Esophagus (tissue), 2 donors: ENCODE data around the gene MSI2. TPM values are rescaled to one million over a fixed set of nuclear protein-coding genes. Genes with fewer than 3 reads are reported as not detected.

Experiments used
- H3K27ac ChIP-seq, 2 donors: one replicate each; pipeline ENCODE4 v1.5.1; 2013; ENCODE audit warnings: low read depth in 2 of 2, mild to moderate bottlenecking in 2 of 2, inconsistent platforms in 1 of 2, low read length in 1 of 2, moderate library complexity in 1 of 2
- H3K27me3 ChIP-seq, 2 donors: one replicate each; pipeline ENCODE4 v1.6.1; 2013; ENCODE audit warnings: low read length in 2 of 2, control low read depth in 1 of 2, mild to moderate bottlenecking in 1 of 2; ENCODE audit not compliant: insufficient read depth in 2 of 2, control insufficient read depth in 1 of 2
- H3K36me3 ChIP-seq, 2 donors: one replicate each; pipeline ENCODE4 v1.6.1; 2013; ENCODE audit warnings: low read length in 1 of 2; ENCODE audit not compliant: control insufficient read depth in 2 of 2, insufficient read depth in 2 of 2
- H3K4me1 ChIP-seq, 2 donors: one replicate each; pipeline ENCODE4 v1.6.1; 2013; ENCODE audit warnings: low read length in 1 of 2; ENCODE audit not compliant: control insufficient read depth in 2 of 2, insufficient read depth in 2 of 2
- H3K4me3 ChIP-seq, 2 donors: one replicate each; pipeline ENCODE4 v1.5.1; 2013; ENCODE audit warnings: low read length in 2 of 2, mild to moderate bottlenecking in 2 of 2, low read depth in 1 of 2, moderate library complexity in 1 of 2
- H3K9me3 ChIP-seq, 2 donors: one replicate each; pipeline ENCODE4 v1.6.1; 2013; ENCODE audit warnings: mild to moderate bottlenecking in 2 of 2, low read depth in 1 of 2, low read length in 1 of 2, moderate library complexity in 1 of 2; ENCODE audit not compliant: control insufficient read depth in 2 of 2, insufficient read depth in 1 of 2
- WGBS, 2 donors: extraction: QIAGEN DNeasy Blood & Tissue Kit; methylation state at CpG; one replicate each; pipeline ENCODE4 v1.1.7; 2013; 5-methylcytosine and 5-hydroxymethylcytosine counted together
- polyA plus RNA-seq, 2 donors: library from polyadenylated mRNA; stranded (reverse); fragments of 200-250 nt; gene quantifications; one replicate each; pipeline ENCODE4 v1.2.3, GENCODE V29; 2013
- donor health status: healthy with polysubstance abuse.
- donor health status: Bipolar disorder and iron deficiency.

MSI2 gene
- polyA plus RNA-seq, 2 donors: 7.8 to 8.2 TPM

DNA sequence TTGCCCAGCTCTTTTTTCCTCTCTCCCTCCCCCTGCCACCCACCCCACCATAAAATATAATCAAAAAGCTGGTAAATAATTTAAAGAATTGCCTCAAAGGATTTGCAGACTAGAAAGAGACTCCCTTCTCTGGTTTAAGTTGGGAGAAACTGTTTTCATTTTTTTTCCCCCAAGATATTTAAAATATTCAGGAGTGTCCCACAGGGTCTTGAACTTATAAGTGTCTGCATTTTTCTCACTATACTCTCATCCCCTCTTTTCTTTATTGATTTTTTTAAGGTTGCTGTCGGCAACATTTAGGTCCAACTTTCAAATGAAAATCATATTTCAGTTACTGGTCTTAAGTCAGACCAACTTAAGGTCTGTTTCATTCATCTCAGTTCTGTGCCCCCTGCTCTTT is 210.2 kb downstream of the MSI2 start:
- Histone ChIP-seq H3K4me3 (no peak overlapping the region), H3K9me3 (no peaks in the 10 kb centered on the region), H3K27ac (no peak overlapping the region), H3K27me3 (no peaks in the 10 kb centered on the region), H3K36me3 (no peaks in the 10 kb centered on the region), H3K4me1 (peaks cover 0 to 3% of the 10 kb centered on the region in 2 donors)
- 97 to 100% methylated on average over 1 of the region's 1 CpG for WGBS, 2 donors

DNA sequence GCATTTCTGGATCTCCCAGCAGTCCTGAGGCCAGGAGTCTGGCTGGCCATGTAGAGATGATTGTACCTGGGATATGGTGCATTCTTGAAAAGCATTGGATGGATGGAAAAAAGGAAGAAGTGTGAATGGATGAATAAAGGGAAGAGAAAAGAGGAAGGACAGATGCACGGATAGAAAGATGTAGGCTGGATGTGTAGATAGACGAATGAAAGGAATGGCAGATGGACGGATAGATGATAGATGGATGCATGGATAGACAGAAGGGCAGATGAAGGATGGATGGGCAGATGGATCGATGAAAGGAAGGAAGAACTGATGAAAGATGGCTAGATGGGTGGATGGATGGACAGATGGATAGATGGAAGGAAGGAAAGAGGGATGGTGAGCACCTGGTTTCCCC is 210.9 kb downstream of the MSI2 start:
- 95 to 97% methylated on average over 4 of the region's 4 CpGs for WGBS, 2 donors
- H3K36me3 ChIP-seq: no peaks in the 10 kb centered on the region
- peaks cover 0 to 3% of the 10 kb centered on the region in 2 donors for H3K4me1 ChIP-seq
- no peak overlapping the region for H3K4me3 ChIP-seq
- H3K9me3 ChIP-seq: no peaks in the 10 kb centered on the region
- no peak overlapping the region for H3K27ac ChIP-seq
- no peaks in the 10 kb centered on the region for H3K27me3 ChIP-seq

DNA sequence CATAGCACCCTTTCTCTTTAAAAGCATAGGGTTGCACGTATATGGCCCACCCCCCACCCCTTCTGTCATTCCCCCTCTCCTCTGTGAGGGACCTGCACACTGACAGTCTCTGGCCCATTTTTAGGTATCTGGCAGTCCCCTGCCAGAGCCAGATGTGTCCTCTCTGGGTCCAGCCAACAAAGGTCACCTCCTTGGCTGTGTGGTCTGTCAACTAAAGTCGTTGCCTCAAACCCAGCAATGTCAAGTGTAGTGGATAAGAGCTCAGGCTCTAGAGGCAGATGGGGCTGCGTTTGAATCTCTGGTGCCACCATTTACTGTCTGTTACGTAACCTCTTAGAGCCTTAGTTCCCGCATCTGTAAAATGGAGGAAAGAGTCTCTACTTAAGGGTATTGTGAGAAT is 211.5 kb downstream of the MSI2 start:
- Histone ChIP-seq H3K9me3 (no peaks in the 10 kb centered on the region), H3K4me3 (no peak overlapping the region), H3K27me3 (no peaks in the 10 kb centered on the region), H3K36me3 (no peaks in the 10 kb centered on the region), H3K4me1 (peaks cover 0 to 3% of the 10 kb centered on the region in 2 donors), H3K27ac (no peak overlapping the region)
- WGBS, 2 donors: 92 to 93% methylated on average over 5 of the region's 5 CpGs

DNA sequence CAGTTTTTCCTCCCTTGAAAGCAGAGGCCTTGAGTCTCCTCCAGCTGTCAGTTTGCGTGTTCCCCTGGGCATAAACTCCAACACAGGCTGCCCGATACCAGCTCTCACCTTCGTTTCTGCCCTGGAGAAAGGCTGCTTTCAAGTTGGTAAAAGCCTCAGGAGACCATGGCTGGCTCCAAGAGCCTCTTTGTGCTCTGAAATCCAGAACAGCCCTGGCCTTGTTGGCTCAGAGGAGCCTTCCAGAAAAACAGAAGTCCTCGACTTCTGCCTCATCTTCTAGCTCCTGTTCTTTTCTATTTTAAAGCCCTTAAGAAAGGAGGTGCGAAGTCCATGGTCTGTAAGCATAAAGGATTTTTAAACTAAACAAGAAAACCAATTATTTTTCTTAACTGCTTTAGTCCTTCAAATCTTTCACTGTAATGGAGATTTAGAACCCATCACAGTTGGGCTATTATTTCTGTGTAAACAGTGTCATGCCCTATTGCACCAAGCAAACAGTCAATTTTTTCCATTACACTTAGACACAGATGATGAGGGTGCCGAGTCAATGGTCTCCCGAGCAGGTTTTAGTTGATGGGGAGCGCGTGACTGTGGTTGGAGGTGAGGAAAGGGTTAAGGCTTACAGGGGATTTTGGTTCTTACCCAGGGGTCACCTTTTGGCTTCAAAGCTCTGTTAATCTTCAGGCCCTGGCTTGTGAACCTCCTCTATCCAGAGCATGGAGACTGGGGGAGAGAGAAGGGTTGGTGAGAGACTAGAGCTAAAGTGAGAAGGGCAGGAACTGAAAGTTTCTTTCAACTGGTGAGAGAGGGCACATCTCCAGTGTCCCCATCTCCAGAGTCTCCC is 212.8 kb downstream of the MSI2 start:
- no peak overlapping the region for H3K4me3 ChIP-seq
- 88 to 91% methylated on average over 9 of the region's 9 CpGs for WGBS, 2 donors
- no peak overlapping the region for H3K27ac ChIP-seq
- H3K36me3 ChIP-seq: no peaks in the 10 kb centered on the region
- peaks cover 2 to 3% of the 10 kb centered on the region in 2 donors for H3K4me1 ChIP-seq
- H3K27me3 ChIP-seq: no peaks in the 10 kb centered on the region
- no peaks in the 10 kb centered on the region for H3K9me3 ChIP-seq

DNA sequence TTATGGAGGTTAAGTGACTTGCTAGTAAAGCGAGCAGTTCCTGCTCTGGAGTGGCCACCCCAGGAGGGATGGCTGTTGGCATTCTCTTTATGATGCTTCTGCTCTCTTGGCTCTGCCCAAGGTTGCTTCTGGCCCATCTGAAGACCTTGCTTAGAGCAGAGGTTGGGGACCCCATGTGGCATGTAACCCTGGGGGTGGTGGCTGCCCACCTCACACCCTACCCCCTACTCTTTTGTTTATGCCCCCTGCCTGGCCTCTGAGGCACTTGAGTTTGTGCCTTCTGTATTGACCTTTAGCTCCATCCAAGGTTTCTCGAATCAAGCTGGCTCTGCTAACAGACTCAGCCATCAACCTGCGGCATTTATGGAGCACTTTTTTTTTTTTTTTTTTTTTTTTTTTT is 214.6 kb downstream of the MSI2 start:
- no peak overlapping the region for H3K4me3 ChIP-seq
- H3K27me3 ChIP-seq: no peaks in the 10 kb centered on the region
- no peaks in the 10 kb centered on the region for H3K9me3 ChIP-seq
- no peaks in the 10 kb centered on the region for H3K36me3 ChIP-seq
- no peak overlapping the region for H3K27ac ChIP-seq
- WGBS, 2 donors: 85 to 97% methylated on average over 3 of the region's 3 CpGs
- peaks cover 2 to 3% of the 10 kb centered on the region in 2 donors for H3K4me1 ChIP-seq

DNA sequence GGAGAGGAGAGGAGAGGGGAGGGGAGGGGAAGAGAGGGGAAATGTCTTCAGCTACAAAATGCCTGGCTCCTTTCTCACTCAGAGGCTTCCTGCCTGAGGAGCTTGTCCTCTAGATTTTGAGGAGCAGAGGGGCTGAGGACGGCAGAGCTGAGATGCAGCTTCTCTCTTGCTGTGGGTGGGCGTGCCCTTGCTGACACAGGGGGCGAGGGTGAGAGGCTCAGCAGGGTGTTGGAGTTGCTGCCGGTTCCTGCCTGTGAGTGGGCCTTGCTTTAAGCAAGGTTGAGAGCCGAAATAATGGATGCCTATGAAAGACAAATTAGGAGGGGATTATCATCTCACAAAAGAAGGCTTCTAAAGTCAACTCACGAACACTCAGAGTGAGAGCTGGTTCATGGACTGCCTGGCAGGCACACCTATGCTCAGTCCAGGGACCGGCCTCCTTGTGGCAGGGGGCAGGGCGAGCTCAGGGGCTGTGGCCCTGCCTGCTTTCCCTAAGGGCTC is 215.6 kb downstream of the MSI2 start:
- WGBS, 2 donors: 81 to 91% methylated on average over 8 of the region's 8 CpGs
- Histone ChIP-seq H3K36me3 (no peaks in the 10 kb centered on the region), H3K9me3 (no peaks in the 10 kb centered on the region), H3K27ac (no peak overlapping the region), H3K4me3 (no peak overlapping the region), H3K4me1 (peaks cover 2 to 3% of the 10 kb centered on the region in 2 donors), H3K27me3 (no peaks in the 10 kb centered on the region)

DNA sequence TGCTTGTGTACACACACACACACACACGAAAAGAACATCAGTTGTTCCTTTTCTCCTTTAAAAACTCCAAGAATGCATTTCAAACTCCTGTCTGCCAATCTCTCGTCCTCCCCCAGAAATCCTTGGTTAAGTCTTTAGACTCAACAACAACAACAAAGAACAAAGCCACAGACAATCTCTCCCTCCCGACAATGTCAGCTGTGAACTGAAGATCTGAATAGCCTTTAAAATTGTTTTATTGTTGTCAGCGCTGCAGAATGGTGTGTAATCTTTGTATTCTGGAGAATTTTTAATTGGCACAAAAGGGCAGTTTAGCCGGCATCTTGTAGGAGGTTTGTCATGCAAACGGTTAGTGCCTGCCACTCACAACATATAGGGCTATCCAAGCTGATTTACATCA is 219.5 kb downstream of the MSI2 start:
- H3K9me3 ChIP-seq: no peaks in the 10 kb centered on the region
- no peak overlapping the region for H3K27ac ChIP-seq
- WGBS, 2 donors: 91% methylated on average over 6 of the region's 6 CpGs
- H3K4me1 ChIP-seq: peaks cover 0 to 2% of the 10 kb centered on the region in 2 donors
- H3K27me3 ChIP-seq: no peaks in the 10 kb centered on the region
- H3K4me3 ChIP-seq: no peak overlapping the region
- H3K36me3 ChIP-seq: no peaks in the 10 kb centered on the region

DNA sequence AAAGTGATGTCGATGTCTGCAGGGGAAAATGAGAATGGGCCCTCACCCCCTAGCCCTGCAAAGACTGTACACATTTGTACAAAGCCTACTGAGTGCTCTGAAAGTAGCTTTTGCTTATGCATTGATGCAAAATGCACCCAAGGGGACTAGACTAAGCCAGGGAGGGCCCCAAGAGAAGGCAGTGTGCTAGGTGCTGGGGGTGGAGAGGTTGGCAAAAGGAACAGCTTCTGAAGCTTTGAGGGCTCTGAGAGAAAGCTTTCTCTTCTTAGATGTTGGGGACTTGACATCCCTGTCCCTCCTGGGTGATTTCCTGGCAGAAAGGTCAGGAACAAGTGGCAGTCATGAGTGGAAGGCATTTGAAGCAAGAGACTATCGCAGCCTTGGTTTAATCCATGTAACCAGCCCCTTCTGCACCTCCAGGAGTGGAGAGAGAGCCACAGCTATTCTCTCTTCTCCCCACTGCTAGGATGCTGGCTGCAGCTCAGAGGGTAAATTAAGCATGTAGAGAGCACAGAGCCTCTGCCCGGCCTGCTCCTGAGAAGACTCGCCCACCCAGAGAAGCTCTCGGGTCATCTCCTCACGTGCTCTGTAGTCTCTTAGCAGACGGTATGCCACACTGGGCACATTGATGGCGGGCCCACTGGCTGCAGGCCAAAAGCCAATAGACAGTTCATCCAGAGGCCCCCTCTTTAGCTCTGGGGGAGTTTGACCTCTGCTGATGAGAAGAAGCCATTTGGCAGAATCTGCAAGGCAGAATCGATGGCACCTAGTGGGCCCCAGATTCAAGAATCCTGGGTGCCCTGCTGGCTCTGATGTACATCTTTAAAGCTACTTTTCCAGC is 221.4 kb downstream of the MSI2 start:
- H3K27ac ChIP-seq: no peak overlapping the region
- WGBS, 2 donors: 81 to 88% methylated on average over 9 of the region's 9 CpGs
- peaks cover 2% of the 10 kb centered on the region in 2 donors for H3K4me1 ChIP-seq
- no peaks in the 10 kb centered on the region for H3K27me3 ChIP-seq
- no peak overlapping the region for H3K4me3 ChIP-seq
- no peaks in the 10 kb centered on the region for H3K36me3 ChIP-seq
- no peaks in the 10 kb centered on the region for H3K9me3 ChIP-seq

DNA sequence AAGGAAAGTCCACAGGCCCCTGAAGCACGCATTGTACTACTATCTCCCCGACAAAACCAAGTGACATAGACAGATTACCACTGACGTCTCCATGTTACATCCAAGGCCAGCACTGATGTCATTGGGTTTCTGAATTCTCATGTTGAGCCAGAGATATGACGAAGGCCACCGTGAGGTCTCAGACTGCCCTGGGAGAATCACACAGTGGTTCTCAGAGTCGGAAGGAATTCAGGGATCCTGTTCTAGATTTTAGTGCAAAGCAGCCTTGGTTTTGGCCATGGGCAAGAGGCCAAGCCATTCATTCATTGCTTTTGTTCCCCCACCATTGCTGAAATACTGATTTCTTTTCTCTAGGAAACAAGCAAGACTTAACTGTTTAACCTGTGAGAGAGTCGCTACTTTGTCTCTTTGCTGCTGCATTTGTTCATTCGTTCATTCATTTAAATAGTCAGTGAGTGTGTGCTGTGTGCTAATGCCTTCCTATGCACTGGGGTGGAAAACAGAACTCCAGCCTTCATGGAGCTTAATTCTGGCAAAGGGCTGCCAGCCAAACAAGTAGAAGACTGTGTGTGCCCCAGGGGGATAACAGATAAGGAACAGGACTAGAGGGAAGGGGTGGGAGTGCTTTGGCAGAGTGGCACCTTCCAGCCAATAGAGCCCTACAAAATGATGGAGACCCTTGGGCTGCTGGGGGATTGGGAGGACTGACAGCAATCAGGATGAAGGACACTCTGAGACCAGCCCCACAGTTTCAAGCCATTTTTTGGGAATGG is 222.3 kb downstream of the MSI2 start:
- Histone ChIP-seq H3K4me3 (no peak overlapping the region), H3K36me3 (no peaks in the 10 kb centered on the region), H3K9me3 (no peaks in the 10 kb centered on the region), H3K27me3 (no peaks in the 10 kb centered on the region), H3K27ac (no peak overlapping the region), H3K4me1 (peaks cover 0 to 2% of the 10 kb centered on the region in 2 donors)
- 66 to 72% methylated on average over 8 of the region's 8 CpGs for WGBS, 2 donors
